C4-2B (cell line): ENCODE data around the gene AKIRIN1.

ENCODE experiments used
- ZFX ChIP-seq: fragments of 450-650 bp; IDR thresholded peaks from 2 replicates; pipeline ENCODE4 v1.6.1; 2017
- TF ChIP-seq, protein P1 (sequence below): fragments of 450-650 bp; conservative IDR thresholded peaks from 2 replicates; pipeline ENCODE4 v1.5.1; 2017; ENCODE audit warnings: mild to moderate bottlenecking

- TF ChIP-seq, protein P1, sequence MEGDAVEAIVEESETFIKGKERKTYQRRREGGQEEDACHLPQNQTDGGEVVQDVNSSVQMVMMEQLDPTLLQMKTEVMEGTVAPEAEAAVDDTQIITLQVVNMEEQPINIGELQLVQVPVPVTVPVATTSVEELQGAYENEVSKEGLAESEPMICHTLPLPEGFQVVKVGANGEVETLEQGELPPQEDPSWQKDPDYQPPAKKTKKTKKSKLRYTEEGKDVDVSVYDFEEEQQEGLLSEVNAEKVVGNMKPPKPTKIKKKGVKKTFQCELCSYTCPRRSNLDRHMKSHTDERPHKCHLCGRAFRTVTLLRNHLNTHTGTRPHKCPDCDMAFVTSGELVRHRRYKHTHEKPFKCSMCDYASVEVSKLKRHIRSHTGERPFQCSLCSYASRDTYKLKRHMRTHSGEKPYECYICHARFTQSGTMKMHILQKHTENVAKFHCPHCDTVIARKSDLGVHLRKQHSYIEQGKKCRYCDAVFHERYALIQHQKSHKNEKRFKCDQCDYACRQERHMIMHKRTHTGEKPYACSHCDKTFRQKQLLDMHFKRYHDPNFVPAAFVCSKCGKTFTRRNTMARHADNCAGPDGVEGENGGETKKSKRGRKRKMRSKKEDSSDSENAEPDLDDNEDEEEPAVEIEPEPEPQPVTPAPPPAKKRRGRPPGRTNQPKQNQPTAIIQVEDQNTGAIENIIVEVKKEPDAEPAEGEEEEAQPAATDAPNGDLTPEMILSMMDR, result no peak
- no peak for TF ChIP-seq ZFX
These were observed 37.6 kb upstream of the AKIRIN1 start for GRCh38 chr1:38953433-38953860.
